GM19099 (cell line): ENCODE measurements around the gene HOXD9.

Experiments
- POLR2A ChIP-seq: IDR thresholded peaks from 3 replicates; pipeline ENCODE4 v1.6.1; 2011; ENCODE audit warnings: low read depth; ENCODE audit not compliant: insufficient read length; ENCODE audit errors: extremely low read depth

HOXD9 gene

DNA sequence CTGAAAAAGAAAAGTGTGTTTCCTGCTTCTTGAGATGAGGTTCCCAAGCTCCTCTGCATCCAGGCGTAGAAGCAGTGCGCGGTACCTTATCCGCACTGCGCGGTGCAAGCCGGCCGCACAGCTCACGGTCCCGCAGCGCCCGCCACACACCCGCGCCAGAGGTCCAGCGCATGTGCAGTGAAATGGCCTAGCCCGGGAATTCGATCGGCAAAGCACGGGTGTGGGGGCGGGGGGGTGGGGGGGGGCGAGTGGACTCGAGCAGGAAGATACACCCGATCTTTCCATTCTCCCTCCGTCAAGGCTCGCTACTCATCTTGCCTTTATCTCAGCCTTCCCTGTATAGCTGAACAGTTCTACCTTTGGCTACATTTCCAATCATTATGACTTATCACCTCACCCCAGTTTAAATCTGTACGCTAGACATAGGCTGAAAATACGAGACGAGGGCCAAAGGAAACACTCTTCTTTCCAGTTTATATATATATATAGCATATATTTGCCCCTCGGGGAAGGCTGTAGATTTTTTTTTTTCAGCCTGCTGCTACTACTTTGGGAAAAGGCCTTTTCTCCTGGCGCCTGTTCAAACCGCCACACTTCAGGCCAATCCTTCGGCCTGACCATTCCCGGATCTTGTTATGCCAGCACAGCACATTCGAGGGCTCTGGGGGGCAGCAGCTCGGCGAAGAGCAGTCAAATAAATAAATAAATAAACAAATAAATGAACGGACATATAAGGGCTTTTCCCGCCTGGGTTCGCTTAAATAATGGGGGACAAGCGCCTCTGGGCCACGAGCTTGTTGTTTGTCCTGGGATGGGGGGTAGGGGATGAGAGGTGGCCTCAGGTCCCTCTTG is 17.4 kb downstream of the HOXD9 start:
- TF ChIP-seq POLR2A, result no peak

DNA sequence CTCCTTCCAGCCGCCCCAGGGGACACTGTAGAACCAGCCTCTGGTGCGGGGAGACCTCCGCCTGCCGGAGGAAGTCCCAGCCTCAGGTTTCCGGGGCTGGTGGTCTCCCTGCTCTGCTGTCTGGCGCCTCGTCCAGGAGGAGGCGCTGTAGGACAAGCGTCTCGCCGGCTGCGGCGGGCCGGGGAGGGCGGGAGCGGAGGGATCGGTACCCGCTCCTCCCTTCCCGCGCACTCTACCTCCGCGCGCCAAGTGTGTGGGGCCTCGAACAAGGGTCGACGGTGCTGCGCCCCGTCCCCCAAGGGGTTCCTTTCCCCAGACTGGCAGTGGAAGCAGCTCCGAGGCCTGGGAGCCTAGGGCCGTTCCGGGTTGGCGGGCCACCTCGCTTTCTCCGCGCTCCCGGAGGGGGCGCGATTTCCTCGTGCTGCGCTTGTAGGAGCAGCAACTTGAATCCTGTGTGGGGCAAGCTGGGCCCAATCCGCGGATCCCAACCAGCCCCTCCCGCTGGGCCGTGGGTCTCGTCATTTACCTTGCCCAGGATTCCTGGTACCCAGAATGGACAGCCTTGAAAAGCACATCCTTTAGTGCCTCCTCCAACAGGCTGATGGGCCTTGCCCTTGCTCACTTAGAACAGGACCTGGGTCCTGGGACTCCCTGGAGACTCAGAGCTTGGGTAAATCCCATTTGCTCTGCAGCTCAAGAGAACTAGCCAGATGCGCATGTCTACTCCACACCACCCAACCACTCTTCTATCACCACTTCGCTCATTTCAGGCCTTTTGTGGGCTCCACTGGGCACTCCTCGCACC is 18.2 kb downstream of the HOXD9 start:
- no peak for TF ChIP-seq POLR2A

- no peak for TF ChIP-seq POLR2A
Observed at GRCh38 chr2:176142281-176142680, 19.8 kb downstream of the HOXD9 start.

- no peak for TF ChIP-seq POLR2A
Observed at GRCh38 chr2:176145085-176145969, 22.8 kb downstream of the HOXD9 start.

- TF ChIP-seq POLR2A, result no peak
Observed at GRCh38 chr2:176146101-176146500, 23.6 kb downstream of the HOXD9 start.

DNA sequence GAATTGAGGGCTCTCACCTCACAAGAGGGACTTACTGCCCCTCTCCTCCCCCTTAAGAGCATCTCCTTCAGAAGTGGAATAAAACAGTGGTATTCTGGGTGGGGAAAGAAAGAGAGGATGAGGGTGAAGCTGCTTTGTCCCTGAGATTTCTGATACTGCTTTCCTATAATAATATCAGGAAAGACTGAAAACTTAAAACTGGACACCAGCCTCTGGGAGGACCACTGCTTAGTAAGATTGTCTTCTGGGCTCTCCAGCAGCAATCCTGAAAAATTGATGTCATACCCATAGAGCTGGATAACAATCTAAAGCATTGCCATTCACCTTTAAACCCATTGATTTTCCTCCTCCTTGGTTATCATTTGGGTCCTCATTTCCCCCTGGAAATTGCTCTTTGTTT is 24.1 kb downstream of the HOXD9 start:
- TF ChIP-seq POLR2A, result no peak

DNA sequence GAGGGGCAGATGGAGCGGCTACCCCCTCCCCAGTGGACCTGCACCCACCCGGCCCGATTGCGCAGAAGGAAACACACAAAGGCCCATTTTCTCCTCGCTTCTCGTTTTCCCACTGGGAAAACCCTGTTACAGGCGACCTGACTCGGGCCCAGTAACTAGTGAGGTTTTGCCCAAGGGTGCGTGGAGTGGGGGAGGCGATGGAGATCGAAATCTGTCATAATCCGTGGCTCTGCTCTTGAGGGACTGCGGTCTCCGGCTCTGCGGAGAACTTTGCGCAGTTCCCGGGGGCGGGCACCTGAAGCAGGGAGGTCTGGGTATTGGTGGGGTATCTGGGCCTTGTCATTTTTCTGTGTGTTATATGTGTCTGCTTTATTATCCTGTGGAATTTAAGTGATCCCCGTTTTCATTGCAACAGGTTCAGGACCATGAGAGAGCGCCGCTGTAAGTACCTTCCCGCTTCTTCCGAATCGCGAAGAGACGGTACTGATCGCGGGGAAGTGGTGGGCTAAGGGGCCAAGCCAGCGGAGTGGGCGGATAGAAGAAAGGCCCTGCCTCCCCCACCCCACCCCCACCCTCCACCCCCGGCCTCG is 24.8 kb downstream of the HOXD9 start:
- TF ChIP-seq POLR2A, result no peak

GRCh38 chr2:176147800-176148496 is 25.4 kb downstream of the HOXD9 start:
- TF ChIP-seq POLR2A, result no peak

- TF ChIP-seq POLR2A, result no peak
Observed at GRCh38 chr2:176148751-176149421, 26.4 kb downstream of the HOXD9 start.

DNA sequence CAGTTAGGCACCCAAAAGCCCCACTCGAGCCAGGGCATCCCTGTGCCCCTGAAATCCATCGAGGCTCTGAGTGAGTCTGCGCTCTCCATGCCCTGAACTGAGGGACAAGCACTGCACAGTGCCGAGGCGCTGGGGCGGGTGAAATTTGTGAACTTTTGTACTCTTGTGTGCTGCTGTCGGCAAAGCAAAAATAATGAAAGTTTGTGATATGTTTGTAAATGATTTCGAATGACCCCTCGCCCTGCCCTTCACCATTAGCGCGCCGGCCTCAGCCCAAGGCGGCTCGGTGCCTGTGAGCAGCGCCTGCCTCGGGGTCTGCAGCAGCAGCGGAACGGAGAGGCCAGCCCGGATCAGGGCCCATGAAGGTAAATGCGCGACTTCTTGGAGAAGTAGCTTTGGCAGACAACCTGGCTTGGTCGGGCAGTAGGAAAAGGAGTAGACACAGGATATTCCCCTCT is 27.0 kb downstream of the HOXD9 start:
- no peak for TF ChIP-seq POLR2A

- TF ChIP-seq POLR2A, result no peak
Observed at GRCh38 chr2:176149939-176150583, 27.5 kb downstream of the HOXD9 start.

- no peak for TF ChIP-seq POLR2A
Observed at GRCh38 chr2:176150584-176151441, 28.3 kb downstream of the HOXD9 start.
